ENCODE measurements around the gene ARAP1. TPM values are rescaled to one million over a fixed set of nuclear protein-coding genes. Genes with fewer than 3 reads are reported as not detected.
A peak's percentile ranks its signal among the peaks of the same experiment; 100 is the strongest.

The ARAP1 gene
- total and polyA plus RNA-seq, 7 donors = 31.9 to 135 (median 61.5) TPM

DNA sequence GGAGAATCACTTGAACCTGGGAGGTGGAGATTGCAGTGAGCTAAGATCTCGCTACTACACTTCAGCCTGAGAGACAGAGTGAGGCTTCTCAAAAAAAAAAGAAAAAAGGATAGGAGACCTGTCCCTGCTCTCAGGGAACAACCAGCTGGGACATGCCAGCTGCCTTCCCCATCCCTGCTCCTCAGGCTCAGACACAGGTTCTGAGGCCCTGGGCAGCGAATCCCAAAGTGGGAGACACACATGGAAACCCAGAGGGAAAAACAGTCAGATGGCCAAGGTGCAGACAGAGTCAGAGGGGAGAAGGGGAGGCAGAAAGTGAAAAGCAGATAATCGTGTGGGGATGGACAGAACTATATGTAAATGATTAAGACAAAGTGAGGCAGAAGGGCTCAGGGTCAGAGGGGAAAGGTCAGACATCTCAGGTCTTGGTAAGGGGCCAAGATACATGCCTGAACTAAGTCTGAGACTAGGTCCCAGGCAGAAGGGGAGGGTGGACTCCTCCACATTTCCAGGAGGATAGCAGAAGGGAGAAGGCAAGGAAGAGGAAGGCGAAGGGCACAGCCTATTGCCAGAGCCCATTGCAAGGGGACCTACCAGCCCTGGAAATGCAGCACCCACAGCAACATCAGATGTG is 27.4 kb upstream of the ARAP1 start:
- no peaks in the 10 kb centered on the region for H3K9me3 ChIP-seq
- H3K4me1 ChIP-seq = peaks cover 3 to 27% (median 24%) of the 10 kb centered on the region in 4 donors
- WGBS, 2 donors = 23 to 65% methylated on average over 4 of the region's 4 CpGs
- no peak overlapping the region for H3K4me3 ChIP-seq
- TF ChIP-seq EP300 (IDR thresholded peaks at IDR 0.05) = no peak
- TF ChIP-seq, protein P1, sequence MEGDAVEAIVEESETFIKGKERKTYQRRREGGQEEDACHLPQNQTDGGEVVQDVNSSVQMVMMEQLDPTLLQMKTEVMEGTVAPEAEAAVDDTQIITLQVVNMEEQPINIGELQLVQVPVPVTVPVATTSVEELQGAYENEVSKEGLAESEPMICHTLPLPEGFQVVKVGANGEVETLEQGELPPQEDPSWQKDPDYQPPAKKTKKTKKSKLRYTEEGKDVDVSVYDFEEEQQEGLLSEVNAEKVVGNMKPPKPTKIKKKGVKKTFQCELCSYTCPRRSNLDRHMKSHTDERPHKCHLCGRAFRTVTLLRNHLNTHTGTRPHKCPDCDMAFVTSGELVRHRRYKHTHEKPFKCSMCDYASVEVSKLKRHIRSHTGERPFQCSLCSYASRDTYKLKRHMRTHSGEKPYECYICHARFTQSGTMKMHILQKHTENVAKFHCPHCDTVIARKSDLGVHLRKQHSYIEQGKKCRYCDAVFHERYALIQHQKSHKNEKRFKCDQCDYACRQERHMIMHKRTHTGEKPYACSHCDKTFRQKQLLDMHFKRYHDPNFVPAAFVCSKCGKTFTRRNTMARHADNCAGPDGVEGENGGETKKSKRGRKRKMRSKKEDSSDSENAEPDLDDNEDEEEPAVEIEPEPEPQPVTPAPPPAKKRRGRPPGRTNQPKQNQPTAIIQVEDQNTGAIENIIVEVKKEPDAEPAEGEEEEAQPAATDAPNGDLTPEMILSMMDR (IDR thresholded peaks at IDR 0.05) = no peak
- TF ChIP-seq POLR2A (IDR thresholded peaks at IDR 0.05) = no peak
- no peak for TF ChIP-seq POLR2AphosphoS5 (IDR thresholded peaks at IDR 0.05)
- no peak for DNase-seq
- H3K27ac ChIP-seq = peak overlapping the region in 1 of 4 donors; percentile 62
- intact Hi-C loops (cut with DNase I) = no loop called here
- H3K27me3 ChIP-seq = no peaks in the 10 kb centered on the region
- H3K36me3 ChIP-seq = no peaks in the 10 kb centered on the region

DNA sequence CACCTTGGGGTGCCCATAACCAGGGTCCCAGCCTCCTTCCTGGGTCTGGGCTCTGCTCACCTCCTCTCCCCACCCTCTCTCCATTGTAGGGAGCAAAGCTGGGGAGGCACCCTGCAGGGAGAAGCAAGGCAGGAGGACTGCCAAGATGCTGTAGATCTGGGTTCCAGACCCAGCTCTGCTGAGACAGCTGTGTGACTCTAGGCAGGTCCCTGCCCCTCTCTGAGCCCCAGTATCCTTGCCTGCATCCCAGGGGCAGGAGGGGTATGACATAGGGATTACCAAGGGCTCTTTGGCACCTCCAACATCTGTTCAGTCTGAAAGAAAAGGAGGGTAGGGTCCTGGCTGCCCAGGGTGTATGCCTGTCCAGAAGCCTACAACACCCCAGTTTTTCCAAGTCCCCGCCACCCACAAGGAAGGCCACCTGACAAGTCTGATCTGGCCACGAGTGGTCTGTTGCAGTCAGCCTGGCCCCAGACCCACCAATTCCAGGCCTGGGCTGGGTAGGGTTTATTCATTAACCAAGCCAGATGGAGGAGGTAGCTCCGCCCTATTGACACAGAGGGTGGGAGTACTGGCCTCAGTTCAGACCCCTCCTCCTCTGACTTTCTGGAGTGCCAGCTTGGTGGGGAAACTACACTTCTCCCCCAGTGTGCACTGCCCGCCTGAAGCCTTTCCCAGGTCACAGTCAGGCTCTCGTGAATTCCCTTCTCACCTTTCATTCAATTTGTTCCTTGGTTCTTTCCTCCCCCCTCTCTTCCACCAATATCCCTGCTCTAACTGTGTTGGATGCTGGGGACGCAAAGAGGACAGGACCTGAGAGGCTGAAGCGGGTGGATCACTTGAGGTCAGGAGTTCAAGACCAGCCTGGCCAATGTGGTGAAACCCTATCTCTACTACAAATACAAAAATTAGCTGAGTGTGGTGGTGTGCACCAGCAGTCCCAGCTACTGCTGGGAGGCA is 26.6 kb upstream of the ARAP1 start:
- TF ChIP-seq POLR2AphosphoS5 (IDR thresholded peaks at IDR 0.05) (peak in 1 of 4 donors; percentile 12), POLR2A (IDR thresholded peaks at IDR 0.05) (peak in 1 of 2 donors; percentile 46), EP300 (IDR thresholded peaks at IDR 0.05) (no peak)
- TF ChIP-seq, protein P1 (IDR thresholded peaks at IDR 0.05) = no peak
- no peaks in the 10 kb centered on the region for H3K9me3 ChIP-seq
- intact Hi-C loops (cut with DNase I) = no loop called here
- H3K27me3 ChIP-seq = no peaks in the 10 kb centered on the region
- no peak overlapping the region for H3K27ac ChIP-seq
- H3K4me1 ChIP-seq = peaks cover 3 to 35% (median 31%) of the 10 kb centered on the region in 4 donors
- WGBS, 2 donors = 19 to 72% methylated on average over 7 of the region's 7 CpGs
- no peaks in the 10 kb centered on the region for H3K36me3 ChIP-seq
- H3K4me3 ChIP-seq = no peak overlapping the region
- no peak for DNase-seq

DNA sequence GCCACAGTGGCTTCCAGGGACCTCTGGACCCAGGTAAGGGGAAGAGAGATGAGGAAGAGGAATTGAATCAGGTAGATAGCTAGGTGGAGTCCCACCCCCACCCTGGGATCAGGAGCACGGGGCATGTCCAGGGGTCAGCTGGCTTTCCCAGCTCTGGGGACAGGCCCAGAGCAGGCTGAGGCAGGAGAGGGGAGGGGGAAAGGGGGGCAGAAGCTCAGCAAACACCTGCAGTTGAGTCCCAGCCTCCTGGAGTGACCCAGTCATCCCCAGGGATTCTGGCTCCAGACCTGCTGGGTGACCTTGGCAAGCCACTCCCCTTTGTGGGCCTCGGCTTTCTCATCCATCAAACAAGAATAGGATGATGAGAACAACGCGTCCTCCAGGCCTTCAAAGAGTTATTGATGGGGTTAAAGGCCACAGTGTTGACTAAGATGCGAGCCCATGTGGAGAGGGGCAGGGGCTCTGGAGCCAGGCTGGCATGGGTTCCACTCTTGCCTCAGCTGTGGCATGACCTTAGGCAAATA is 25.6 kb upstream of the ARAP1 start:
- no peaks in the 10 kb centered on the region for H3K9me3 ChIP-seq
- no peak overlapping the region for H3K27ac ChIP-seq
- no peak for DNase-seq
- intact Hi-C loops (cut with DNase I) = no loop called here
- 21 to 66% methylated on average over 5 of the region's 5 CpGs for WGBS, 2 donors
- peaks cover 3 to 45% (median 41%) of the 10 kb centered on the region in 4 donors for H3K4me1 ChIP-seq
- H3K27me3 ChIP-seq = no peaks in the 10 kb centered on the region
- H3K36me3 ChIP-seq = no peaks in the 10 kb centered on the region
- no peak overlapping the region for H3K4me3 ChIP-seq
- no peak for TF ChIP-seq POLR2AphosphoS5 (IDR thresholded peaks at IDR 0.05)
- TF ChIP-seq, protein P1 (IDR thresholded peaks at IDR 0.05) = no peak
- no peak for TF ChIP-seq POLR2A (IDR thresholded peaks at IDR 0.05)
- no peak for TF ChIP-seq EP300 (IDR thresholded peaks at IDR 0.05)

DNA sequence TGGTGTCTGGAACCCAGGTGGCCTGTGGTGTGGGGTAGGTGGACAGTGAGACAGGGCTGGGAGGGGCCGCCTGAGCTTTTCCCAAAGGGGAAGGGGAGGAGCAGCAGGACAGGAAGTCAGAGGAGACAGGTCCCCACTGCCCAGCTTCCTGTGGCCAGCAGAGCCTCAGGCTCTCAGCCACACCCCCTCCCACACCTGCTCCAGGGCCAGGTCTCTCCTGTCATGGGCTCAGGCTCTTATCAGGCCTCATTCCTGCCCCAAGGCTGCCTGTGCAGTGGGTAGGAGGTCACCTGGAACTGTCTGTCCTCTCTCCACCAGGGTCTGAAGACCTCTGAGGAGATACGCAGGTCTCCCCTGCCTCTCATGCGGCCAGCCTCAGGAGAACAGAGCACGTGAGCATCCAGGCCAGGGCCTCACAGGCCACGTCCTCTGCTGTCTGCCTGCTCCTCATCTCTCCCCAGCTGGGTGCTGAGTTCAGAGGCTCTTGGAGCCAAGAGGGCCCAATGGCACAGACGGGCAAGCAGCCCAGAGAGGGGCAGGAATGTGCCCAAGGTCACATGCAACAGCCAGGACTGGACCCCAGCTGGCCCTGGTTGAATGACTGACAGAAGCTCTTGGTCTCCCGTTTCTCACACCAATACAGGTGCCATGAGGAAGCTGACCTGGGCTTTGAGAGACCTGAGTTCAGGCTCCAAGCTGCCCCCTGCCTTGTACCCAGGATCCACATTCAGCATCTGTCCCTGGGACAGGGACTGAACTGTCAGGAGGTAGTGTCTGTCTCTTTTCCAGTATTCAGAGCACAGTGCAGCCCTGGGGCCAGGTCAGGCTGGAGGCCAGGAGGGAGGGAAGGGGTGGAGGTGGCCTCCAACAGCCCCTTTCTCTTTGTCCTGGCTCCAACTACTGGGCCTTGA is 24.9 kb upstream of the ARAP1 start:
- WGBS, 2 donors = 30 to 82% methylated on average over 7 of the region's 7 CpGs
- Histone ChIP-seq H3K9me3 (no peaks in the 10 kb centered on the region), H3K36me3 (no peaks in the 10 kb centered on the region), H3K27me3 (no peaks in the 10 kb centered on the region), H3K4me3 (no peak overlapping the region), H3K27ac (no peak overlapping the region), H3K4me1 (peaks cover 3 to 50% (median 46%) of the 10 kb centered on the region in 4 donors)
- no peak for DNase-seq
- TF ChIP-seq EP300 (IDR thresholded peaks at IDR 0.05) = no peak
- TF ChIP-seq, protein P1 (IDR thresholded peaks at IDR 0.05) = no peak
- TF ChIP-seq POLR2AphosphoS5 (IDR thresholded peaks at IDR 0.05) = no peak
- no peak for TF ChIP-seq POLR2A (IDR thresholded peaks at IDR 0.05)
- intact Hi-C loops (cut with DNase I) = no loop called here

Data from sigmoid colon (tissue), 7 donors.